HG03558 (cell line): Measurements from ENCODE around the gene HPSE.
"Not testable (repeated sequence)": the region's sequence is repeated elsewhere in the genome, so short reads cannot be mapped to it uniquely, and the experiment has no call there.

Experiments used
- ATAC-seq: cut with Tn5 transposase; IDR thresholded peaks from one replicate; pipeline ENCODE4 v1.9.1; 2021; ENCODE audit warnings: moderate number of reproducible peaks; ENCODE audit not compliant: unreplicated experiment; ENCODE audit errors: extremely low read depth

HPSE gene

DNA sequence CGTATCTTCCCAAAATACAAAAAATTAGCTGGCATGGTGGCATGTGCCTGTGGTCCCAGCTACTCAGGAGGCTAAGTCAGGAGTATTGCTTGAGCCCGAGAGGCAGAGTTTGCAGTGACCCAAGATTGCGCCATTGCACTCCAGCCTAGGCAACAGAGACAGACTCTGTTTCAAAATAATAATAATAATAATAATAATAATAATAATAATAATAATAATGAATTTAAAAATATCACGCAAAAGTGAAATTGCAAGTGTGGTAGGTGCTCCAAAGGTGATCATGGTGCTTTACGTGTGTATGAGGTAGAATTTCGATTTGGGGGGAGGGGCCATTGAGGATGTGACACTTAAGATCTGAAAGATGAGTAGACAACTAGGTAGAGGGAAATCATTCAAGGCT is 4.9 kb upstream of the HPSE start:
- ATAC-seq: no peak

DNA sequence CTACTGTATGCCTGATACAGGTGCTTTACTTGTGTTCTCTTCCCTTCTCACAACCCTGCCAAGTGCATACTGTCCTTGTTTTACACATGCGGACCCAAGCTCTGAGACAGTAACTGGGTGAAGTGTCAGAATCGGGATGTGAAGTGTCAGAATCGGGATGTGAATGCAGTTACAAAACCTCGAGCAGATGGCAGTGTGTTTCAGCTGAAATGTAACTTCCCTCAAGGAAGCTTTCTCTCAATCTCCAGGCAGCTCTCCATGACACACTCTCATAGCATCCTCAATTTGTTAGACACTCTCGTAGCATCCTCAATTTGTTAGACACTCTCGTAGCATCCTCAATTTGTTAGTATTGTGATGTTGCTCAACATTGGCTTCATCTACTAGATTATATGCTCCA is 1.1 kb upstream of the HPSE start:
- ATAC-seq: no peak

DNA sequence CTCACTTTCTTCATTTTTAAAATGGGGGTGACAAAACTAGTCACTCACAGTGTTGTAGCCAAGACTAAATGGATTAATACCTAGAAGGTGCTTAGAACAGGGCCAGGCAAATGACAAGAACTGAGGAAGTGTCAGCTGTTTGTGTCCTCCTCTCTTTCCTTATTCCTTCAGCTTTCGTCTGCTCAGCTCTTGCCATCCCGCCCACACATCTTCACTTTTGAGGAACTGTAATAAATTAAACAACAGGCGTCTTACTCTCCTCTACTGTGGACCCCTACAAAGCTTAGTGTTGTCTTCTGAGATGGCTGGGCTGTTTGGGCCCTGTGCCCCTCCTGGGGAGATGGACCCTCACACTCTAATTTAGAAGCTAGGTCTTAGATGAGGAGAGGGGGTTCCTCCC is 2.7 kb downstream of the HPSE start:
- ATAC-seq: no peak

DNA sequence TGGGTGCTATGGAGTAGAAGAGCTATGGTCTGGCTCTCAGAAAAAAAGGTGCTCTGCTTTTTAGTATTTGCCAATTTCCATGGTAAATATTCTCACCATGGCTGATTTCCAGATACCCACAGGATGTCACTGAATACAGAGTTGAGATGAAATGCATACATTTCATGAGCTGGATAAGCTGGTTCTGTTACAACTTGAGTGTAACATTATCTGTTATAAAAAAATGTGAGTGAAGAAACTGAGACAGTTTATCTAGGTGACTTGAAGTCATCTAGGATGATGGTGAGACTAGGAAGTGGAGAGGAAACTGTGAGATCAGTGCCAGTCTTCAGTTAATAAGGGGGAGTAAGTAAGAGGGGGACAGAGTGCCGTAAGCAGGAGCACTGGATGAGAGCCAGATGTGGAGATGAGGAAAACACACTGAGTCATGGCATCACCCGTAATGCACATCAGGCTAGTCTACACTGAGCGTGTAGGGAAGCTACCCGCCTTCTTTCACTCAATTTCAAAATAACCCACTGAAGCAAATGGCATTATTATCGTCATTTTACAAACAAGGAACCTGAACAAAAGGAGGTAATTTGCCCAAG is 5.0 kb downstream of the HPSE start:
- no peak for ATAC-seq

DNA sequence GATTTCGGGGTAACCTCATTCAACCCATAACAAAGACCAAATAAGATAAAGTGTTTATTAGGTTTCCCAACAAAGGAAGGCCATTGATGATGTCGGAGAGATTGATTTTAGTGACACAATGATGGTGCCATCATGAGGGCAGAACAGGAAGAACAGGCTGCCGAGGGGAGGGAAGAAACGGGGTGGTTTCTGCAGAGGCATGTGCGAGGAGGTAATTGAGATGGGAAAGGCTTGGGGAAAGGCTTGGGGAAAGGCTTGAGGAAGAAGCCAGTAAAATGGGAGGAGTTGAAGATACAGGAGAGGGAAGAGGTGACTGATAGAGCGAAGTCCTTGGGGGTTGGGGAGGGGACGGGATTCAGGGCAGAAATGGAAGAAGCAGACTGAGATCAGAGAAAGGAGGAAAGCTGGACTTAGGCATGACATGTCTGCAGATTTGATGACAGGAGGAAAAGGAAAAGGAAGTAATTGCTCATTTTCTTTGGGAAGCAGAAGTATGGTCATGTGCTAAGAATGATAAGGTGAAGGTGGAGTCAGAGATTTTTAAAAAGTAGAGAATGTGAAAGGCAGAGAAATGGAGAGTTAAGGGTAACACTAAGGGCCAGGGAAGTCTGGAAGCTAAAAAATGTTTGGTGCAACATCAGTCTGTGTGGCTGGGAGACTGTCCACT is 6.0 kb downstream of the HPSE start:
- no peak for ATAC-seq

DNA sequence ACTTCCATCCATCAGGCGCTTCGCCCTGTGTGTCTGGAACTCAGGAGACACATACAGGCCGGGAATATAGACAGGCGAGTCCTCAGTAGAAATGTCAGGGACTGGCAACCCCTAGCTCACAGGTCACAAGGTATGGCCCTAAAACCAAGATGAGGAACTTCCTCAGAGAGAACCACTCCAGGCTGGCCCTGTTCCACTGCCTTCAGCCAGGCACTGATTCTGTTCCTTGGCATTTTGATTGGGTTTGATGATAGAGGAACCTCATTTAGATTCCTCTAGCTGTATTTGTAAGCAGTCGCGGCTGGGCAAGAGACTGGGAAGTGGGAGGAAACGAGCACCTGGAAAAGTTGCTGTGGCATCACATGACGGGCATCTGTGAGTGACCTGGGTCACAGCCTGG is 8.1 kb downstream of the HPSE start:
- ATAC-seq: no peak

DNA sequence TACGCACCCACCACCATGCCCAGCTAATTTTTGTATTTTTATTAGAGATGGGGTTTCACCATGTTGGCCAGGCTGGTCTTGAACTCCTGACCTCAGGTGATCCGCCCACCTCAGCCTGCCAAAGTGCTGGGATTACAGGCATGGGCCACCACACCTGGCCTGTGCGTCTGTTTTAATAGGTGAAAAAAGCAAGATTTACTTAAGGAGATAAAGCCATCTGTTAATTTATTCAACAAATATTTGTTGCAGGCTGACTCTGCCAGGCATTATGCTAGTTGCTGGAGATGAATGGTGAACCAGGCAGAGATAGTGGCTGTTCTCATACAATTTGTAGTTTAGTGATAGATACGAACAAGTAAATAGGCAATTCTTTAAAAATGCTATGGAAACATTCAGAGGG is 9.3 kb downstream of the HPSE start:
- not testable (repeated sequence) for ATAC-seq

DNA sequence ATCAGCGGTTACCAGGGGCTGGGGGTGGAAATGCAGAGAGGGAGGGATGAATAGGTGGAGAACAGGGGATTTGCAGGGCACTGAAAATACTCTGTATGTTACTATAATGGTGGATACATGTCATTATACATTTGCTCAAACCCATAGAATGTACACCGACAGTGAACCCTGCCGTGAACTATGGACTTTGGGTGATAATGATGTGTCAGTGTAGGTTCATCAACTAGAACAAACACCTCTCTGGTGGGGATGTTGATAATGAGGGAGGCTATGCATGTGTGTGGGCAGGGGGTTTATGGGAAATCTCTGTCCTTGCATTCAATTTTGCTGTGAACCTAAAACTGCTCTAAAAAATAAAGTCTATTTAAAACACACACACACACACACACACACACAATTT is 11.5 kb downstream of the HPSE start:
- ATAC-seq: no peak

DNA sequence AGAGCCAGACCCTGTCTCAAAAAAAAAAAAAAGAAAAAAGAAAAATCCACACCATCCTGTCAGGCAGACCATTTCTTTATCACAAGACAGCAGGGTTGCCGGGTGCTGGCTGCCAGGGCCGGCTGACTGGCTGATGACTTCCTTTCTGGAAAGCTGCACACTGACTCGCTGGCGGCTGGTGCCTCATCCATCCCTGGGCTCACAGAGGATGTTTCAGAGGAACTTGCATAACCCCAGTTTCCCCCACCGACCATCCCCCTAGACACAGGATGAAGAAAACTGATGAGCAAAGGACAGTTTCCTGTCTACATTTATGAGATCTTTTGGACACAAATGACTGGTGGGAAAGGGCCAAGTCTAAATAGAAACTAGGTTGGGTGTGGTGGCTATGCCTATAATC is 14.1 kb downstream of the HPSE start:
- no peak for ATAC-seq

DNA sequence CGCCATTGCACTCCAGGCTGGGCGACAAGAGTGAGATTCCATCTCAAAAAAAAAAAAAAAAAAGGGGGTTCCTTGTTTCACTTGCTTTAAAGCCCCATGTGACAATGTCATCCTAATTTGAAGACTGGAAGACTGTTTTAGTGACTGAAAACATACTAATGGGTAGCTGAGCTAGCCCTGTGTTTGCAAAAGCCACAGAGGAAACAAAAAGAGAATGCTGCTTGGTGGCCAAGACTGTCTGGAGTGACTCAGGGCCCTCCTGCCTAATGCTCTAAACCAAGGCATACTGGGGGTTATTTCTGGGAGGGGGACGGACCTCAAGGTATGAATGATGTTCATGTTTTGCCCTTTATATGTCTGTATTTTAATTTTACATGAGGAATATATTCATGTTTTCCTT is 16.0 kb downstream of the HPSE start:
- no peak for ATAC-seq

DNA sequence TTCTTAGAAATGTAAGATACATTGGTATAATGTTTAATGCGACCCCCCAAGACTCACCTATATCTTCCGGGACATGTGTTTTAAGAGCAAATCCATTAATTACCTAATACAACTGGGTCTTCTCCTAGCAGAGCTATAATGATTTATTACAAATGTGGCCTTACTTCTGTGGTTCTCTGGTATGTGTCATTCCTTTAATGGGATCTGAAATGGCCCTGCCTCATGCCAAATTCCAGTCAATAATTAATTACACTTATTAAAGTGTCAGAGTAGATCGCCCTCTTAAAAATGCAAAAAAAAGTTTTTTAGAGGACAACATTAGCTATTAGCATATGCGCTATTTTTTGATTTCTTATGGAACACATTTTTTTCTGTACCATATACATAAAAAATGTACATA is 17.0 kb downstream of the HPSE start:
- no peak for ATAC-seq

DNA sequence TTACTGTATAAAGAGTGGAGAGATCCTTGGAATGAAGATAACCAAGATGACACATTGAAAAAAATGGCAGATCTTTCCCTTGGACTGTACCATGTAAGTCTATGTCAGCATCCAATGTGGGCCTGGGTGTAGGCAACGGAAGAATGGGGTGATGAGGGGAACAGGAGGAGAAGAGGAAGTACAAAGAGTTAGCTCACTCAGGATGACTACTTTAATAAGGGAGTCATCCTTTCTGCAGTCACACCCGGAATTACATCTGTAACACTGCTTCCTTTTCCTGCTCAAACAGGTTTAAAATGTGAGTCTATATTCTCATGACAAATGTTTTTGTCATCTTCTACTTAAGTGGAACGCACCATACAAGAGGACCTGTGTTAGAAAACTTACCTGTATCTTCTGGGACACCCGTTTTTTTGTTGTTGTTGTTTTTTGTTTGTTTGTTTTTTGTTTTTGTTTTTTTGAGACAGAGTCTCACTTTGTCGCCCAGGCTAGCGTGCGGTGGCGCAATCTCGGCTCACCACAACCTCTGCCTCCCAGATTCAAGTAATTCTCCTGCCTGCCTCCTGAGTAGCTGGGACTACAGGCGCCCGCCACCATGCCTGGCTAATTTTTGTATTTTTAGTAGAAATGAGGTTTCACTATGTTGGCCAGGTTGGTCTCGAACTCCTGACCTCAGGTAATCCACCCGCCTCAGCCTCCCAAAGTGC is 18.0 kb downstream of the HPSE start:
- ATAC-seq: no peak

DNA sequence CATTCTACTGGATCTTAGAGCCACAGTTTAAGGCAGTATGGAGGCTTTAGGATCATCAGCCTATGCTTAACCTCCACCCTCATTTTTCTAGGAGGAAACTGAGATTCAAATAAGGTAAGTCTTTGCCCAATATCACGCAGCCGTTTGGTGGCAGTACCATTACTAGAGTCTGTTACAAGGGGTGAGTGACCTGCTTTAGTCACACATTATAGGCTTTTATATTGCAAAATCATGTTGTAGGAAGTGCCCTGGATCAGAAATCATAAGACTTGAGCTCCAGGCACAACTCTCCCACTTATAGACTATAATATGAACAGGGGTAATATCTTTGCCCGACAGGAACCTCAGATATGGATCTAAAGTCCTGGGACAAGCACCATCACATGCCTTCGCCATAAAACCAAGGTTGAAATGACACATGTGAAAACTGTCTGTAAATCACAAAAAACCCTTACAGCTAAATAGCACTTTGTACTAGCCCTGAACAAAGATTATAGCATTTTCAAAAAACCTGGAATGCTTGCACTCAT is 19.2 kb downstream of the HPSE start:
- no peak for ATAC-seq

DNA sequence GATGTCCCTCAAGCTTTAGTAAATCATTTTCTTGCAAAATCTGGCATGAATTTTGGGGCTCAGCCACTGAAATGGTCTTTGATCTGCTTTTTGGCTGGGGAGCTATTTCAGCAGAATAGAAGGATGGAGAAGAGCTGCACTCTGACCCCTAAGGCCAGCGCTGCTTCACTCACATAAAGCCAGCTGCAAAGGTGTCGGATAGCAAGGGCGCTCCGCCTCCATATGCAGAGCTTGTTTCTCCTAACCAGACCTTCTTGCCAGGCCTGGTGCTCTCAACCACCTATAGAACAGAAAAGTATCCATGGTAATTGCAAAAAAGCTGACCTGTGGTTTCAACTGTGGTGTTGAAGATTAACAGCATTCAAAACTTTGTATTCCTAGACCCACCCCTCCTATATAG is 26.0 kb downstream of the HPSE start:
- no peak for ATAC-seq

DNA sequence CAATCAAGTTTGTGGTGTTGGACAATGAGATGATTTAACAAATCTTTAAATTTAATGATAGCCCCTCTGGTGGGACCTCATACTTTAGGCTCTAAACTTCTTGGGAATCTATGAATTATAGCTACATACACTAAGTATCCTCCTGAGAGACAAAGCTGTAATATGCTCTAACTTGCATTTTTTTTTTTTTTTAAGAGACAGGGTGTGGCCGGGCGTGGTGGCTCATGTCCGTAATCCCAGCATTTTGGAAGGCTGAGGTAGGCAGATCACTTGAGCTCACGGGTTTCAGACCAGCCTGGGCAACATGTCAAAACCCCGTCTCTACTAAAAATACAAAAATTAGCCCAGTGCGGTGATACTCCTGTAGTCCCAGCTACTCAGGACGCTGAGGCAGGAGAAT is 26.7 kb downstream of the HPSE start:
- no peak for ATAC-seq

DNA sequence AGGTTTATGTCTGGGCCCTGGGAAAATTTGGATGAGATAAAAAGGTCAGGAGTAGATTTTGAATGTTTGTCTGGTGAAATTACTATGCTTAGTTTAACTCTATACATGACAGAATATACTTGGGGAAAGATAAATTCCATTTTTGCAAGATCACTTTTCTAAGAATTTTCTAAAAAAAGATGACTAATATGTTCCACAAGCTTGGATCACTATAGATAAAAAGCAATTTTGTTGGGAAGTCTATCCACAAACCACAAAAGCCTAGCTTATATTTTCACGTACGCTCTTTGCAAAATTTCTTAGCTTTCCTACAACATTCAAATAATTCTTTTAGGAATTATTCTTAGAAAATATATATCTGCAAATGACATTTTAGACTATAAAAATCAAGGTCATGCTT is 29.5 kb downstream of the HPSE start:
- ATAC-seq: no peak

DNA sequence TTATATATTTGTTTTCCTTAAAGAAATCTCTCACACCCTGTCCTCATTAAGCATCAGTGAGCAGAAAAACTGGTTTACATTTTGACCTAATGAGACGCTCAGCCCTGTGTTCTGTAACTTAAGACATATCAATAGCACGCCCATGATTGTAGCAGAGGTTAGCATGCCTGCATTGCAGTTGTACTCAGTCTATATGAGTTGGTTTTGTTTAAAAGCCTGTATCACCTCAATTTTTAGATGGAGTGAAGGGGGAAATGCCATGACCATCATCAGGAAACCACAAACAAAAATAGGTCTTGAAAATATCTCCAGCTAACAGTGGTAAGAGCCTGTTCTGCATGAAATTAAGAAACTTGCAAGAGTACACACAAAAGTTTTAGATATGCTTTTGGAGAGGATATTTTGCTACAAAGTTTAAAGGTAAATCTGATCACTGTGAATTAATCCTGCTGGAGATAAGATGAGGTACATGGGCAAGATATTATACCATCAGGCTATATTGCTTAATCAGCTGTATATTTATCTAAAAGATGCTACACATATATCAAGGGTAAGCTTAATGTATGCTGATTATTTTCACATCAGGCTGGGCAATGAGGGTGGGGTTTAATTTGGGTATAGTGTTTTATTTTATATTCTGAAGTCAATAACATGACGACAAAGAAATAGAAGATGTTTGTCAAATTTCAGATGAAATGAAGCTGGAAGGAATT is 36.9 kb downstream of the HPSE start:
- no peak for ATAC-seq

DNA sequence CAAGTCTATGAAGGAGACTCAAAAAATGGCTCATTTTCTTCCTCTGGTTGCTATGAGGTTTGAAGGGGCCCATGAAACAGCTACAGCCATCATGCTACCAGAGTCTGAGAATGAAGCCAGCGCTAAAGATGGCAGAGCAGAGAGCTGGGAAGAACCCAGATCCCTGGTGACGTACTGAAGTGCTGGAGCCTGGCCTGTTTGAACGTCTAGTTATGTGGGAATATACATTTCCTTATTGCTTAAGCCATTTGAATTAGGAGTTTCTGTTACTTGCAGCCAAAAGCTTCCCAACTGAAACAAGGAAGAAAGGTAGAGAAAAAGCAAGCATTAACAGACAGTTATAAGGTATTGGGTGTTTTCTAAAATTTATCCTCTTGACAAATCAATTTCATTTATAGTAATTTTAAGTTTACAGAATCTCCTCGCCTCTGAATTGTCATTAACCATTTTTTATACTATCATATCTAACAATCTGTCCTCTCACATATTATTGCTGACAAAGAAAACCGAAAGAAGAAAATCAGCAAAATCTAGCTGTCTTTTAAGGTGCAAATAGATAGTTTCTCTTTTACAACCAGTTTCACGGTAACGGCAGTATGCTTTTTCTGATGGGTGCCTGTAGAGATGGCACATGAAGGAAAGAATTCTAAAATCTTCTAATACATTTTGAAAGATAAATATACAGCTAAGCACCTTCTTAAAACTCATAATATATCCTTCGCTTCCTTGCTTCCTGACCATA is 41.2 kb downstream of the HPSE start:
- ATAC-seq: no peak

DNA sequence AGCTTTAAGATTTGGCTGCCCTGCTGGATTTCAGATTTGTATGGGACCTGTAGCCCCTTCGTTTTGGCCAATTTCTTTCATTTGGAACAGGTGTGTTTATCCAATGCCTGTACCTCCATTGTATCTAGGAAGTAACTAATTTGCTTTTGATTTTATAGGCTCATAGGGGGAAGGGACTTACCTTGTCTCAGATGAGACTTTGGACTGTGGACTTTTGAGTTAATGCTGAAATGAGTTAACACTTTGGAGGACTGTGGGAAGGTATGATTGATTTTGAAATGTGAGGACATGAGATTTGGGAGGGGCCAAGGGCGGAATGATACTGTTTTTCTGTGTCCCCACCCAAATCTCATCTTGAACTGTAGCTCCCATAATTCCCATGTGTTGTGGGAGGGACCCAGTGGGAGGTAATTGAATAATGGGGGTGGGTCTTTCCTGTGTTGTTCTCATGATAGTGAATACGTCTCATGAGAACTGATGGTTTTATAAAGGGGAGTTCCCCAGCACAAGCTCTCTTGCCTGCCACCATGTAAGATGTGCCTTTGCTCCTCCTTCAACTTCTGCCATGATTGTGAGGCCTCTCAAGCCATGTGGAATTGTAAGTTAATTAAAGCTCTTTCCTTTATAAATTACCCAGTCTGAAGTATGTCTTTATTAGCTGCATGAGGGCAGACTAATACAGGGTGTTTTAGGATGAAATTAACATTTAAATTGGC is 44.4 kb downstream of the HPSE start:
- ATAC-seq: not testable (repeated sequence)

DNA sequence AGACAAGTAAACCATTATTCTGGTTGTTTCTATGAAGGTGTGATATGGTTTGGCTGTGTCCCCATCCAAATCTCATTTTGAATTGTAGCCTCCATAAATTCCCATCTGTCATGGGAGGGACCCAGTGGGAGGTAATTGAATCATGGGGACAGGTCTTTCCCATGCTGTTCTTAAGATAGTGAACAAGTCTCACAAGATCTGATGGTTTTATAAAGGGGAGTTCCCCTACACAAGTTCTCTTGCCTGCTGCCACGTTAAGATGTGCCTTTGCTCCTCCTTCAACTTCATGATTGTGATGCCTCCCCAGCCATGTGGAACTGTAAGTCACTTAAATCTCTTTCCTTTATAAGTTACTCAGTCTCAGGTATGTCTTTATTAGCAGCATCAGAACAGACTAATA is 46.3 kb downstream of the HPSE start:
- not testable (repeated sequence) for ATAC-seq
